ENCODE measurements around the gene SKOR1. TPM values are rescaled to one million over a fixed set of nuclear protein-coding genes. Genes with fewer than 3 reads are reported as not detected.

Gene SKOR1
- total and polyA plus RNA-seq, 10 of the 15 experiments (the other 5 are each of a cell fraction or from before 2014, with no cell fraction given): 0.04 to 0.36 (median 0.10) TPM; not detected in 4

DNA sequence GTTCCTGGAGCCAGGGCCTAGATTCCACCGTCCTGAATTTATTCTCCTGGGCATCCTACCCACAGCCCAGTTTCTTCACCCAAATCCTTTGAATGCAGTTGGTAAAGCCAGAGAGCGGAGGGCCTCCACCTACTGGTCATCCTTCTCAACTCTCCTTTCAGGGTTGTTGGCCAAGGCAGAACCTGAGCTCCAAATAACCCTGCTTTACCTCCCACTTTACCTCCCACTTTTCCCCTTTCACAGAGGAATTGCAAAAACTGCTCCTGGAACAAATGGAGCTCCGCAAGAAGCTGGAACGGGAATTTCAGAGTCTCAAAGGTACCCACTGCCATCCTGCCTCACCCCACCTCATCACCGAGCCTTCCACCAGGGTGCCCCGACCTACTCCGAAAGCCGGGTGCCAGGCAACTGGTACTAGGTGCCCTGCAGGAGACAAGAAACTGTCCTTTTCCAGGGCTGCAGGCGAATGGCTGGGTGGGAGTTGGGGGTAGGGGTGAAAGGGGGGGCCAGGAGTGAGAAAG lies 6.8 kb downstream of the SKOR1 start:
- Histone ChIP-seq H3K27me3 (replicated peaks in 1 of 2; ENCODE audit: control insufficient read depth in 2 of 2, insufficient read depth in 2 of 2, low read length in 1 of 2) (peaks cover 29 to 42% of the 10 kb centered on the region in 2 experiments), H3K4me1 (ENCODE audit: control insufficient read depth, insufficient read depth, low read length) (peaks cover 17% of the 10 kb centered on the region), H2AFZ (ENCODE audit: control insufficient read depth, low read depth, low read length) (no peak overlapping the region), H3K36me3 (ENCODE audit: control insufficient read depth in 2 of 2, insufficient read depth in 2 of 2, low read length in 1 of 2) (no peaks in the 10 kb centered on the region), H3K9ac (ENCODE audit: control insufficient read depth, insufficient read depth, low read length) (no peak overlapping the region), H4K20me1 (ENCODE audit: control insufficient read depth, insufficient read depth) (no peaks in the 10 kb centered on the region; the same call in 1 of the 2 replicates), H3K79me2 (ENCODE audit: control insufficient read depth, insufficient read depth, low read length) (no peaks in the 10 kb centered on the region), H3K27ac (ENCODE audit: control insufficient read depth, insufficient read depth) (no peak overlapping the region), H3K9me3 (replicated peaks; ENCODE audit: control insufficient read depth, insufficient read depth, low read length) (no peaks in the 10 kb centered on the region; the same call in 1 of the 3 replicates), H3K4me3 (no peak overlapping the region), H3K4me2 (ENCODE audit: control insufficient read depth, insufficient read depth) (no peak overlapping the region)
- ChIA-PET POLR2A (interaction anchor here (1.0 kb wide), 1 partner anchor 331 kb away, joined by 3 read pairs; no protein-coding TSS in a partner anchor), CTCF (interaction anchor here (0.6 to 2.8 kb wide), 25 partner anchors 13 to 885 kb away, joined by 3 to 40 read pairs (median 4); no protein-coding TSS in a partner anchor), SMC1A (ENCODE audit: uncharacterized antibody, unreplicated experiment) (interaction anchor here (0.7 to 3.3 kb wide), 14 partner anchors 11 to 431 kb away, joined by 3 to 37 read pairs (median 4); no protein-coding TSS in a partner anchor), RAD21 (ENCODE audit: unreplicated experiment) (interaction anchor here (0.9 to 2.7 kb wide), 14 partner anchors 9 to 886 kb away, joined by 3 to 22 read pairs (median 4); partner anchors contain the start of gene C15orf61)
- intact Hi-C loops (cut with micrococcal nuclease; ENCODE audit: unreplicated experiment) (loop anchor here (10.0 kb wide), 1 partner anchor 227 kb away; no protein-coding TSS in a partner anchor), in situ Hi-C loops (cut with MboI) (no loop called here)
- no peak for TF ChIP-seq PRDM15 (CRISPR knock-in tag; IDR thresholded peaks at IDR 0.05)
- TF ChIP-seq ETV6 (conservative IDR thresholded peaks at IDR 0.05 in 1 of 2, IDR thresholded peaks at IDR 0.05 in 1 of 2; ENCODE audit: borderline replicate concordance in 1 of 2, low read depth in 1 of 2): no peak
- TF ChIP-seq BMI1 (IDR thresholded peaks at IDR 0.05; ENCODE audit: borderline replicate concordance): no peak
- TF ChIP-seq RAD21 (IDR thresholded peaks at IDR 0.05; ENCODE audit: insufficient read depth, low read depth, low read length): peak; percentile 37; the same call in 1 of the 2 replicates
- TF ChIP-seq, protein P1, sequence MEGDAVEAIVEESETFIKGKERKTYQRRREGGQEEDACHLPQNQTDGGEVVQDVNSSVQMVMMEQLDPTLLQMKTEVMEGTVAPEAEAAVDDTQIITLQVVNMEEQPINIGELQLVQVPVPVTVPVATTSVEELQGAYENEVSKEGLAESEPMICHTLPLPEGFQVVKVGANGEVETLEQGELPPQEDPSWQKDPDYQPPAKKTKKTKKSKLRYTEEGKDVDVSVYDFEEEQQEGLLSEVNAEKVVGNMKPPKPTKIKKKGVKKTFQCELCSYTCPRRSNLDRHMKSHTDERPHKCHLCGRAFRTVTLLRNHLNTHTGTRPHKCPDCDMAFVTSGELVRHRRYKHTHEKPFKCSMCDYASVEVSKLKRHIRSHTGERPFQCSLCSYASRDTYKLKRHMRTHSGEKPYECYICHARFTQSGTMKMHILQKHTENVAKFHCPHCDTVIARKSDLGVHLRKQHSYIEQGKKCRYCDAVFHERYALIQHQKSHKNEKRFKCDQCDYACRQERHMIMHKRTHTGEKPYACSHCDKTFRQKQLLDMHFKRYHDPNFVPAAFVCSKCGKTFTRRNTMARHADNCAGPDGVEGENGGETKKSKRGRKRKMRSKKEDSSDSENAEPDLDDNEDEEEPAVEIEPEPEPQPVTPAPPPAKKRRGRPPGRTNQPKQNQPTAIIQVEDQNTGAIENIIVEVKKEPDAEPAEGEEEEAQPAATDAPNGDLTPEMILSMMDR (IDR thresholded peaks at IDR 0.05 in 2 of 3, conservative IDR thresholded peaks at IDR 0.05 in 1 of 3; ENCODE audit: control insufficient read depth in 2 of 3, extremely low read depth in 1 of 3, insufficient read depth in 1 of 3, low read depth in 3 of 3, low read length in 3 of 3): peak; percentile 17 to 47 (median 45); a peak in 4 of 6 replicates
- no peak for DNase-seq (ENCODE audit: low read depth, low spot score)
- no peak for ATAC-seq
- FAIRE-seq: no peak
- 42% methylated on average over 9 of the region's 9 CpGs for WGBS (ENCODE audit: insufficient coverage, insufficient replicate concordance, low lambda C conversion rate, missing lambda C conversion rate)
- no TSS peak for BruUV-seq (replicated peaks)

Data from GM12878 (cell line).